ENCODE data around the gene RPN2. TPM values are rescaled to one million over a fixed set of nuclear protein-coding genes. Genes with fewer than 3 reads are reported as not detected.

The RPN2 gene
- total RNA-seq, 1 donor from 2014 or later = 185 TPM

- no peak overlapping the region for H3K27ac ChIP-seq
- H3K4me3 ChIP-seq = no peak overlapping the region
- no peaks in the 10 kb centered on the region for H3K9me3 ChIP-seq
- TF ChIP-seq, protein P1, sequence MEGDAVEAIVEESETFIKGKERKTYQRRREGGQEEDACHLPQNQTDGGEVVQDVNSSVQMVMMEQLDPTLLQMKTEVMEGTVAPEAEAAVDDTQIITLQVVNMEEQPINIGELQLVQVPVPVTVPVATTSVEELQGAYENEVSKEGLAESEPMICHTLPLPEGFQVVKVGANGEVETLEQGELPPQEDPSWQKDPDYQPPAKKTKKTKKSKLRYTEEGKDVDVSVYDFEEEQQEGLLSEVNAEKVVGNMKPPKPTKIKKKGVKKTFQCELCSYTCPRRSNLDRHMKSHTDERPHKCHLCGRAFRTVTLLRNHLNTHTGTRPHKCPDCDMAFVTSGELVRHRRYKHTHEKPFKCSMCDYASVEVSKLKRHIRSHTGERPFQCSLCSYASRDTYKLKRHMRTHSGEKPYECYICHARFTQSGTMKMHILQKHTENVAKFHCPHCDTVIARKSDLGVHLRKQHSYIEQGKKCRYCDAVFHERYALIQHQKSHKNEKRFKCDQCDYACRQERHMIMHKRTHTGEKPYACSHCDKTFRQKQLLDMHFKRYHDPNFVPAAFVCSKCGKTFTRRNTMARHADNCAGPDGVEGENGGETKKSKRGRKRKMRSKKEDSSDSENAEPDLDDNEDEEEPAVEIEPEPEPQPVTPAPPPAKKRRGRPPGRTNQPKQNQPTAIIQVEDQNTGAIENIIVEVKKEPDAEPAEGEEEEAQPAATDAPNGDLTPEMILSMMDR (IDR thresholded peaks at IDR 0.05) = no peak
- ATAC-seq (peak; percentile 25), DNase-seq (no peak)
- H3K4me1 ChIP-seq = peaks cover 22% of the 10 kb centered on the region
- no peaks in the 10 kb centered on the region for H3K36me3 ChIP-seq
- H3K27me3 ChIP-seq = no peaks in the 10 kb centered on the region
- intact Hi-C loops (cut with DNase I) = loop anchor here (10.0 kb wide), 1 partner anchor 106 kb away; no protein-coding TSS in a partner anchor
Observed at GRCh38 chr20:37278966-37279590, 99.9 kb downstream of the RPN2 start.

- Histone ChIP-seq H3K27ac (no peak overlapping the region), H3K4me3 (no peak overlapping the region), H3K27me3 (no peaks in the 10 kb centered on the region), H3K9me3 (no peaks in the 10 kb centered on the region), H3K4me1 (peaks cover 16% of the 10 kb centered on the region), H3K36me3 (no peaks in the 10 kb centered on the region)
- DNase-seq = no peak
- ATAC-seq = no peak
- intact Hi-C loops (cut with DNase I) = loop anchor here (10.0 kb wide), 1 partner anchor 105 kb away; no protein-coding TSS in a partner anchor
- TF ChIP-seq, protein P1 (IDR thresholded peaks at IDR 0.05) = no peak
Observed at GRCh38 chr20:37279820-37280219, 100.7 kb downstream of the RPN2 start.

DNA sequence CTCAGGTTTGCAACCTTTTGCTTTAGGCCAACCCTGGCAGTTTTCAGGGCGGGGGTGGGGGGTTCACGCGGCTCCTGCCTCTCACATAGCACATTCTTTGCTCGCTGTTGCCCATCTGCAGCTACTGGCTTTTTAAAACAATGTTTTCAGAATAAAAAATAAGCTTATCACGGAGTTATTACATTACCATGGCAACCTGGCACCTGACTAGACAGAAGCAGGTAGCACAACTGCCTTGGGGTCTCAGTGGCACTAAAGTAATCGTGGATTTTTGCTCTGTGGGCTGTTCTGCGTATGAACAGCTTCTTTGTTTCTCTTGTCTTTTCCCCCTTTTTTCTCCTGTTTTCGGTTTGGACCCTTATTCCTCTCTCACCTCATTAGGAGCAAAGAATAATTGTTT is 101.3 kb downstream of the RPN2 start:
- Histone ChIP-seq H3K27me3 (no peaks in the 10 kb centered on the region), H3K36me3 (no peaks in the 10 kb centered on the region), H3K9me3 (no peaks in the 10 kb centered on the region), H3K27ac (no peak overlapping the region), H3K4me3 (no peak overlapping the region), H3K4me1 (peaks cover 16% of the 10 kb centered on the region)
- TF ChIP-seq, protein P1 (IDR thresholded peaks at IDR 0.05) = no peak
- no peak for ATAC-seq
- intact Hi-C loops (cut with DNase I) = no loop called here
- no peak for DNase-seq

GRCh38 chr20:37282556-37282955 is 103.4 kb downstream of the RPN2 start:
- Histone ChIP-seq H3K4me1 (peaks cover 2% of the 10 kb centered on the region), H3K4me3 (no peak overlapping the region), H3K36me3 (no peaks in the 10 kb centered on the region), H3K27ac (no peak overlapping the region), H3K9me3 (no peaks in the 10 kb centered on the region), H3K27me3 (no peaks in the 10 kb centered on the region)
- TF ChIP-seq, protein P1 (IDR thresholded peaks at IDR 0.05) = peak; percentile 31
- no peak for ATAC-seq
- intact Hi-C loops (cut with DNase I) = no loop called here
- DNase-seq = no peak

DNA sequence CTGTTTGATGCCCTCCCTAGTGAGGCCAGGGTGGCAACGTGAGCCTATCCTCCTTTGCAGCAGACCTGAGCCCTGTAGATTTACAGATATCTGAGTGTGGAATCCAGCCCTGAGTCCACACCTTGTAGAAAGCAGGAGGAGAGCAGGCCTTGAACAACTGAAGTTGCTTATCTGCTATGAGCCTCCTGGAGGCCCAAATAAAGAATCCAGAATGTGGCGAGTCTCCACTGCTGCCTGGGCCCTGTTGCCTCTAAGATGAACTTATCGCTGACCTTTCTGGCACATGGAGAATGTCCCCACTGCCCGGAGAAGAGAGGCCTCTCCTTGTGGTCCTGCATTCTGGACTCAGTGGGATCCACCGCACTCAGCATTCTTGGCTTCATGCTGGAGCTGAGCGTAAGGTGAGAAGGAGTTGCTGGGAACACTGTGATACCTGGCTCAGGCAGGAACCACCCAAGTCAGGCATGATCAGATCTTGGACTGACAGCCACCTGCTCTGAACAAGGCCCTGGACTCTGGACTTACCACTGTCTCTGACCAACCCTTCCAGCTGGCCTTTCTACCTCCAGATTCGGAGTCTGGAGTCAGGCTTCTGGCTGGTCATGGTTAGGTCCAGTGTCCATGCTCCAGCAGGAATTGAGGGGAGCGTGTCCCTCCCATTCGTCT is 104.5 kb downstream of the RPN2 start:
- H3K9me3 ChIP-seq = no peaks in the 10 kb centered on the region
- intact Hi-C loops (cut with DNase I) = no loop called here

More for the DNA sequence above, 104.5 kb downstream of the RPN2 start:
- Histone ChIP-seq H3K4me3 (no peak overlapping the region), H3K27ac (no peak overlapping the region), H3K36me3 (no peaks in the 10 kb centered on the region), H3K4me1 (no peaks in the 10 kb centered on the region), H3K27me3 (no peaks in the 10 kb centered on the region)
- ATAC-seq (no peak), DNase-seq (no peak)
- TF ChIP-seq, protein P1 (IDR thresholded peaks at IDR 0.05) = no peak
